C1 segment of cervical spinal cord (tissue), 14 donors: ENCODE results near the gene ADGRG1.
"Not testable (repeated sequence)": the region's sequence is repeated elsewhere in the genome, so short reads cannot be mapped to it uniquely, and the experiment has no call there.

ENCODE experiments used
- DNase-seq, 14 donors: peaks; one replicate each; lab custom pipeline; 2025; lab: John Stamatoyannopoulos, UW

ADGRG1 gene

DNA sequence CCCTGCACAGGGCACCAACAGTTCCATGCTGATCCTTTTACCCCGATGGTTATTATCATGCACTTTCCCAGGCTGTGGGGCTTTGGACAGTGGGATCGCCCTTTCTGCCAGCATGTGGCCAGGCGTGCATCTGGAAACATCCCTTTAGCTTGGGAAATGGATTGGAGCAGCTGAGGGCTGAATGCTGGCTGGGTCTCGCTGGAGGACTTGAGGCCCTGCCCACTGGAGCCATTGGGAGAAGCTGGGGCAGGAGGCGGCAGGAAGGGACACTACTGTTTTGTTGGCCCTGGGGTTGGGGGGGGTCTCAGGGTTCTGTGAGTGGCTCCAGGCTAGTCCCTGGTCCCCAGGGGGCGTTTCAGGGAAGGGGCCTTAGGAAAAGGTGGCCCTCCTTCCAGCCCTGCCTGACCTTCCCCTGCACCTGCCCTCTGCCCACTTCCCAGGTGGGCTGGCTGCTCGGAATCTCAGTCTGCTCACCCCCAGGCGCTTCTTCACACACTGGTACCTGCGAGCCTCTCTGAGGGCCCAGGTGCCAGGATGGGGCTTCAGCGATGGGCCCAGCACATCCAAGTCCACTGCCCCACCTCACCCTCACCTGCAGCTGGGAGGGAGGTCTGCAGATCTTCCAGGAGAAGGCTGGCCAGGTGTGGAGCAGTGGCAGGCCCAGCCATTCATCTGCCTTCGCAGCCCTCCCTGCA is 38.1 kb downstream of the ADGRG1 start:
- DNase-seq: no peak

DNA sequence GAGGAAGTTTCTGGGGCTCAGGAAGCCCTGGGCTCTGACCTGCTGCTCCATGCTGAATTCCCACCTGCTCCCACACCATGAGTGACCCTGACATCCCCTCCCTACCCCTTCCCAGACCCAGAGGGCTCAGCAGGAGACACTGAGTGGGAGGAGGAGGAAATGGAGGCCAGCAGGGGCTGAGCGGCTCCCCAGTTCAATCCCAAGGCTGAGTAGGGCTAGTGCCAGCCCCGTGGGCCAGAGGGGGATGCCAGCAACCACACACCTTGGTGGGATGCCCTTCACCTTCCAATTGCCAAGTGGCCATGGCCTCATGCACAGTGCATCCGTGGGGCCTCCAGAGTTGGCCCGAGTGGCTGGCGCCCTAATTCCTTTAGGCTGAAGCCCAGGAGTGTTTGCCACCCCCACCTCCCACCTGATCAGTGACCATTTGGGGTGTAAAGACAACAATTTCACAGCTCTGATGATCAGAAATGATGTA is 38.7 kb downstream of the ADGRG1 start:
- DNase-seq: no peak

DNA sequence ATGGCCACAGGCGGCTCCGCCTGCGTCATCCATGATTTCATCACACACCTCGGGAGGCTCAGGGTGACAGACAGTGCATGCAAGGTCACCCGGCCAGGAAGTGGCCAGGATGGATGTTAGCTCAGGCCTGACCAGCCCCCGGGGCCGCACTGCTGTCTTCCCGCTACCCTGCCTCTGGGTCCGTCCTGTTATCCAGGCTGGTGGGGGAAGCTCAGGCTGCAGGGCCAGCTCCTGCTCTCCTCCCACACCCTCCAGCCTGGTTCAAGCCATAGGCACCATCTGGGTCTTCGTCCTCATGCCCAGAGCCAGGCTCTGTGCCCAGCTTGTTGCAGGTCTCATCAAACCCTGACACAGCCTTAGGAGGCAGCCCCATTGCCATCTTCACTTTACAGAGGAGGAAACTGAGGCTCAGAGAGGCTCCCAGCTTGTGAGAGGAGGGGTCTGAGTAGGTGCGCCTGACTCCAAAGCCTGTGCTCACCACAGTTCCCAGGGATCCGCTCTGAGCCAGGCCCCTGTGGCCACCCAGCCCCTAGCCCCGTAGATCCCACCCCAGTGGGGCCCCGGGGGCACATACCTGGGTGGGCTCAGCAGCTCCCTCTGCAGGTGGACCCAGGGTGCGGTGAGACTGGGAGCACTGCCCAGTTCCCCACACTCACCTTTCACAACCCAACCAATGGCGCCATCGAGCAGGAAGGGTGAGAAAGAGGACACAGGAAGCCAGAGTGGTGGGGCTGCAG is 39.3 kb downstream of the ADGRG1 start:
- DNase-seq: peak in 1 of 14 donors; percentile 42

DNA sequence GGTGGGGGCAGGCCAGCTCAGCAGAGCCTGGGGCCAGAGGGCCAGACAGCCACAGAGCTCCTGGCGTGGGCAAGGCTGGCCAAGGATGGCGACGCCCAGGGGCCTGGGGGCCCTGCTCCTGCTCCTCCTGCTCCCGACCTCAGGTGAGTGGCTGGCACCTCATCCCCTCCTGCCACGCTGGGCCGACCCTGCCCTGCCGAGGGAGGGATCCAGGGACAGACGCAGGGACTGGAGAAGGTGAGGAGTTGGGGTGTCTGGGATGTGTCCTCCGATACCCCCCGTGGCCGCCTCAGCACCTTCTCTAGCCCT is 39.8 kb downstream of the ADGRG1 start, which contains the start of gene ADGRG3:
ADGRG3 (plus strand) TSS at position 44 of the 309 bp plus-strand sequence; CDS start at position 86, 42 bp downstream.
- DNase-seq: no peak

DNA sequence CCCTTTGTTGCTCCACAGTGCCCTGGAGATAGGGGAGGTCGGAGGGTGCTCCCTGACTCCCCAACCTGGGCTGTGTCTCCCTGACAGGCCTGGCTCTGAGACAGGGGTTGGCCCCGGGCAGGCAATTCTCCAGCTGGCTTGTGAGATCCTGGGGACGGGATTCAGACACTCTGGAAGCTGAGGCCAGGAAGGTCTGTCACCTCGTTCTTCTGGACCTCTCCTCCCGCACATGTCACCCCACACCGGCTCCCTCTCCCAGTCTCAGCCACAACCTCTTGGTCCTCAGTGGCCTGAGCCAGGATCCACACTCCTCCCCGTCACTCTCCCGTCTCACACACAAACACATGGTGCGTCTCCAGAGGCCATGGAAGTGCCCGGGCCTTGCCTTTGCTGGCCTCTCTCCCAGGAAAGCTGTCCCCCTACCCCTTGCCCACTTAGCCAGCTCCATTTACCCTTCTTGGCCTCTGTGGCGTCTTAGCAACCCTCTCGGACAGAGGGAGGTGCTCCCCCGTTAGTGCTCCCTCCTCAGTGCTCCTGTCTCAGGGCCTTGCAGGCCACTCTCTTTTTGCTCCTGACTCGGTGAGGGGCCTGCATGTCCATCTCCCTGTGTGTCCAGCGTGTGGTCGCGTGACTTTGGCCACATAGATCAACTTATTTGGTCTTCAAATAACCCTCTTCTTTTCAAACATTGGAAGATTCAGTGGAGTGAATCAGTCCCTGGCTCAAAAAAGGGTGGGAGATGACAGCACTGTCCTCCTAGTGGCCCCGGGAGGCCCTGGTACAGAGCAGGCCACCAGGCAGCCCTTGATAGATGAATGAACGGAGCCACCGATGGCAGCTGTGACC is 40.4 kb downstream of the ADGRG1 start:
- DNase-seq: no peak

DNA sequence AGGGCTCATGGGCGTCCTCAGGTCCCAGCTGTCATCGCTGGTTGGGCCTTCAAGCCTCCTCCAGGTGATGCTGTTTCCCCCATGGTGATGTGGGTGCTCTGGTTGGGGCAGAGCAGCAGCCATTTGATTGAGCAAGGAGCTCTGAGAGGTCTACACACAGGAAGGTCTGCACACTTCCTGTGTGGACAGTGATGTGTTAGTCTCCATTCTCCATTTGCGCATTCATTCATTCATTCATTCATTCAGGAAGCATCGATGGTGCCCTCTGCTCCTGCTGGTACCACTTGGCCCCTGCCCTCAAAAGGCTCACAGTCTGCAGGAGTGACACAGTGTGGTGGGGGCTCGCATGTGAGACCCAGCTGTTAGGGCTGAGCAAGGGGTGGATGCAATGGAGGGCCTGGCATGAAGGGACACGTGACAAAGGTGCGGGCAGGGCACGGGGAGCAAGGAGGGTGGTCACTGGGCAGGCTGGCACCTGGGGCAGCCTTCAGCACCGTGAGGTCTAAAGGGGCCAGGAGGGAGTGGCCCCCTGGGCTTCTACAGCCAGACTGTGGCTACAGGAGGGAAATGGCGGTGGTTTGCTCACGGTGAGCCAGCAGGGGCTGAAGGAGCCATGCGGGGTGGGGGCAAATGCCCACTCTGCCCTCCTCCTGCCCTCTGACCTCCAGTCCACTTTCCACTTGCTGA is 41.2 kb downstream of the ADGRG1 start:
- DNase-seq: no peak

DNA sequence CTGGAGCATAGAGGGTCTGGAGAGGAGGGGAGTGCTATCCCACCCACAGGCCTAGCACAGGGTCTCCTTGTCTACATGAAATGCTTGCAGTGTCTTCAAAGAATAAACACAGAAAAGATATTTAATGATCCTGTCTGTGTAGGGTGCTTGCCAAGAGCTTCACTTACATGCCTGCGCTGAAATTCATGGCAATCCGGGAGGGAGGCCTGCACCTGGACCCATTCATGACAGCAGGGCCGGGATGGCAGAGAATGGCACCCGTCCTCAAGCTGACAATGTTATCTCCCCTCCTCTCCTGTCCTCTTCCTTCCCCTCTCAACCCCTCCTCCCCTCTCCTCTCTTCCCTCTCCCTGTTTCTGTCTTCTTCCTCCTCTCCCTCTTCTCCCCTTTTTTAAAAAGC is 41.8 kb downstream of the ADGRG1 start:
- DNase-seq: no peak

DNA sequence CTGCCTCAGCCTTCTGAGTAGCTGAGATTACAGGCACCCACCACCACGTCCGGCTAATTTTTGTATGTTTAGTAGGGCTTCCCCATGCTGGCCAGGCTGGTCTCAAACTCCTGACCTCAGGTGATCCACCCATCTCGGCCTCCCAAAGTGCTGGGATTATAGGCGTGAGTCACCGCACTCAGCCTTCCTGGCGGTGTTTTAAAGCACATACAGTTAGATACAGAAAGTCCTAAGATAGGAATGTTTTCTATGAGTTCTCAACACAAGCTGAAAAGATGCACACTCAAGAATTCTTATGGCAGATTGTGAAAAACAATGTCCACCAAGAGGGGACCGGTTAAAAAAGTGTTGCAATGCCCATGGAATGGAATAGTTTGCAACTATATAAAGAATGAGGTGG is 43.0 kb downstream of the ADGRG1 start:
- not testable (repeated sequence) for DNase-seq

DNA sequence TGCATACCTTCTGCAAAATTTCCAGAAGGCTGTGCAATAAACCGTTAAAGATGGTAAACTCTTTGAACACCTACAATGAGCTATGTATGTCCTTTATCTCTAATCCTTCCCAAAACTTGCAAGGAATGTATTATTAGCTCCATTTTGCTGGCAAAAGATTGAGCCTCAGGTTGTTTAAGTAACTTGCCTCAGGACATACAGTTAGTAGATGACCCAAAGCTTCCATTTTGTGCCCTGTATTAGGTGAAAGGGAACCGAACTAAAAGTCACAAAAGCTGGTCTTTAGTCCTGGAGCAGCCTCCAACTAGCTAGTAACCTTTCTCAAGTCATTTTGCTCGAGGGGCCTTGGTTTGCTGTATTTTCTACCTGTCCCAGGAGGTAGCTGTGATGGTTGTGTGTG is 44.0 kb downstream of the ADGRG1 start:
- no peak for DNase-seq

DNA sequence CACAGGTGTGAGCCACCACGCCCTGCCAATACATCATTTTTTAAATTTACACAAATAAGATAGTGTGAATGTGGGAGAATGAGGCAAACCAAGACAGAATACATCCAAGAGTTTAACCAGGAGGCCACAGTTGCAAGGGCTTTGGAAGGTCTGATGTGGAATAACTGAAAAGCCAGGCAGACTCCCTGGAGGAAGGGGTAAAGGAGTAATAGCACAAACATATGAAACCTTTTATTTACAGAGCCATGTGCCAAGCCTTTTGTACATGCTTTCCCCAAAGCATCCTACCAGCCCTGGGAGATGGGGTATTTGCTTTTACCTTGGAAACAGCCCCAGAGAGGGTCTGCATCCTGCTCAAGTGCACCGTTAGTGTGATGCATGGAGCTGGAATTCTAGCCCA is 44.4 kb downstream of the ADGRG1 start:
- no peak for DNase-seq

DNA sequence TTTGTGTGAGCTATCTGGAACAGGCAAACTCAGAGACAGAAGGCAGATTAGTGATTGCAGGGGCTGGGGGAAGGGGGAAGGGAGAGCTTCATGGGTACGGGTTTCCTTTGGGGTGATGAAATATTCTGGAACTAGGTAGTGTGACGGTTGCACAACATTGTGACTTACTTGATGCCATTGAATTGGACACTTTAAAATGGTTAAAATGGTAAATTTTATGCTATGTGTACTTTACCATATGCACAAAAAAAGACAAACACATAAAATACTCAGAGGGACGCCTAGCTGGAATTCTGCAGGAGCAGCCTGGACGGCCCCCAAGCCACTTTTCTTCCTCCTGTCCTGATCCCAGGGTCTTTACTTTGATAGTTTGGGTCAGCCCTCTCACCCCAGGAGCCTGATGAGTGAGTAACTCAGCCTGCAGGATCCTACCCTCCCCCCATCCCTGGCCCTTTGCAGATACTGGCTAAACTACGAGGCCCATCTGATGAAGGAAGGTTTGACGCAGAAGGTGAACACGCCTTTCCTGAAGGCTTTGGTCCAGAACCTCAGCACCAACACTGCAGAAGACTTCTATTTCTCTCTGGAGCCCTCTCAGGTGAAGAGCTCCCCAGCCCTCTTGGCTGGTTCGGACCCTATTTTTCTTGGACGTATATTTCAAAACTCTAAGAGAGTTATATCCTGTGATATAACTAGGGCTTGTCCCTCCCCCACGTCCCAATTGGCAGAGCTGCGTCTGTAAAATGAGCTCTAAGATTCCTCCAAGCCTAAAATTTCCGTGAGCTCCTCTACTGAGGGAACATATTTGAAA is 47.5 kb downstream of the ADGRG1 start:
- no peak for DNase-seq

DNA sequence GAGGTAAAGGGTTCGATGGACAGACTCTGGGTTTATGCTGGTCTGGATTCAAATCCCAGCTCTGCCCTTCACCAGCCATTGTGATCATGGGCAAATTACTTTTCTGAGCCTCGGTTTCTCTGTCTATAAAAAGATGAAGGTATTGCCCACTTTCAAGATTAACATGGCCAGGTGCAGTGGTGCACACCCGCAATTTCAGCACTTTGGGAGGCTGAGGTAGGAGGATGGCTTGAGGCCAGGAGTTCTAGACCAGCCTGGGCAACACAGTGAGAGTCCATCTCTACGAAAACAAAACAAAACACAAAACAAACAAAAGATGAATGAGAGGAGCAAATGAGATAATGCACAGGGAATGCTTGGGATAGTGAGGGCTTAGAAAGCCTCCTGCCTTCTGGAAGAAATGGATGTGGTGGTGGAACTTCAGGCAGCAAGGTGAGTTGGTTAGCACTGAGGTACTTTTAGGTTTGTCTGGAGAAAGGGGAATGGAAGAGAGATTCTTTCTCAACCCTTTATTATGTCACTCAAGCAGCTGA is 48.2 kb downstream of the ADGRG1 start:
- DNase-seq: no peak

DNA sequence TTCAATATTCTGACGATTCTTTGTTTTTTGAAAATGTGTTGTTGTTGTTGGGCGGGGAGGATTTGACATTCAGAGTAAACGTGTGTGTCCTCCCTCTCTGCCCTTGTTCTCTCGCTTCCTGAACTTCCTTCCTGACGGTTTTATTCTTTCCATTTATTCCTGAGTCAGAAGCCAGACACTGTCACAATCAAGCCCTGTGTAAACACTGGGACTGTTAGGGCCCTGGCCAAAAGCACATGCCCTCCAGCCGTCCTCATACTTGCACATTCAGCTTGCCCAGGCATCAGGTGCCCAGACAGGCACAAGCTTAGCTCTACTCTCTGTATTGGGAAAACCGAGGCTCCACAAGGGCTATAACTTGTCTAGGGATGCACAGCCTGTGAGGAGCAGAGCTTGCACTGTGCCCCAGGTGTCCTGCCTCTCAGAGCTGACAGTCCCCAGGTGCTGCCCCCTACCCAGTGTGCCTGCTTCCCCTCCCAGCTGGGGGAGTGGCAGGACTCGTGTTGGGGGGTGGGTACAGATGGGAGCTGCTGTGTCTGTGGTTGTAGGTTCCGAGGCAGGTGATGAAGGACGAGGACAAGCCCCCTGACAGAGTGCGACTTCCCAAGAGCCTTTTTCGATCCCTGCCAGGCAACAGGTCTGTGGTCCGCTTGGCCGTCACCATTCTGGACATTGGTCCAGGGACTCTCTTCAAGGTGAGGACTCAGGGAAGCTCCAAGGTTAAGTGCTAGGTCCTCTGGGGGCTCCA is 49.4 kb downstream of the ADGRG1 start:
- DNase-seq: no peak

DNA sequence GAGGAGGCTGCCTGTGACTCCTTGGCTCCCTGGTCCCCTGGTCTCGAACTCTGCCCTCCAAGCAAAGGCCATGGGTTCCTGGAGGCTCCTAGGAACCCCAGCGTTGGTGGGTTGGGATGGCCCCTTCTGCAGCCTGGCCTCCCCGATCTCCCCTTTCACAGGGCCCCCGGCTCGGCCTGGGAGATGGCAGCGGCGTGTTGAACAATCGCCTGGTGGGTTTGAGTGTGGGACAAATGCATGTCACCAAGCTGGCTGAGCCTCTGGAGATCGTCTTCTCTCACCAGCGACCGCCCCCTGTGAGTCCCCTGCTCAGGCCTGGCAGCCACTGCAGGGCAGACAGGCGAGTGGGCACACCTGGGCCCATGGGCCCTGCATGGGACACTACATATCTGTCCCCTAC is 50.6 kb downstream of the ADGRG1 start:
- no peak for DNase-seq

DNA sequence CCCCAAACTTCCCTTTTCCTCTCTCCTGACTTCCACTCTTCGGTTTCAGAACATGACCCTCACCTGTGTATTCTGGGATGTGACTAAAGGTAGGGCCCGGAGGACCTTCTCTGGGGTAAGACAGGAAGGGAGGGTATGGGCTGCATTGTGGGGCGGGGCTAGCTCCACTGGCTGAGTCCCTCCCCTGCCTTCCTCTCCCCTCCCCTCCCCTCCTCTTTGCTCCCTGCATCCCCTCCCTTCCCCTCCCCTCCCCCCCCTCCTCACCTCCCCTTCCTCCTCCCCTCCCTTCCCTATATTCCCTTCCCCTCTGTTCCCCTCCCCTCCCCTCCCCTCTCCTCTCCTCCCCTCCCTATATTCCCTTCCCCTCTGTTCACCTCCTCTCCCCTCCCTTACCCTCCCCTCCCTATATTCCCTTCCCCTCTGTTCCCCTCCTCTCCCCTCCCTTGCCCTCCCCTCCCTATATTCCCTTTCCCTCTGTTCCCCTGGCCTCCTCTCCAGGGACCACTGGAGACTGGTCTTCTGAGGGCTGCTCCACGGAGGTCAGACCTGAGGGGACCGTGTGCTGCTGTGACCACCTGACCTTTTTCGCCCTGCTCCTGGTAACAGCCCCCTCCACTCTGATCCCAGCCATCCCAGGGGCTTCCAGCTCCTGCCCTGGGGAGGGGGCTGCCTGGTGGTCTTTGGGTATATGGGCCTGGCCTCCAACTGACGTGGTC is 51.5 kb downstream of the ADGRG1 start:
- DNase-seq: no peak

DNA sequence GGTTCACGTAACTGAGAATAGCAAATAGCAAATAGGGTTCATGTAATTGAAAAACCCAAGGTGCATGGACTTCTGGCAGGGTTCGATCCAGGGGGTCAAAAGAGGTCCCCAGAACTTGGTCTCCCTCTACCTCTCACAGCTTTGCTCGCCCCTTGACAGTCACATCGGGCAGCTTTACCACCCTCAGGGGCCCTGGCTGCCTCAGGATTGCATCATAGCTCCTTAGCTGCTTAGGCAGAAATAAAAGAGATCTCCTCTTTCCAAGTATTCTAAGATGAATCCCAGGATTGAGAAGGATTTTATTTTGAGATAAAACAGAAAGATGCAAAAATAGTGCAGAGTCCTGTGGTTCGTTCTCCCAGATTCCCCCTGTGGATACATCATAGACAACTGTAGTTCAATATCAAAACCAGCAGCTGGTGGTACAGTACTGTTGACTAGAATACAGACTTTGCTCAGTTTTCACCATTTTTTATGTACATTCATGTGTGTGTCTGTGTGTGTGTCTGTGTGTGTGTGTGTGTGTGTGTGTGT is 52.5 kb downstream of the ADGRG1 start:
- DNase-seq: no peak

DNA sequence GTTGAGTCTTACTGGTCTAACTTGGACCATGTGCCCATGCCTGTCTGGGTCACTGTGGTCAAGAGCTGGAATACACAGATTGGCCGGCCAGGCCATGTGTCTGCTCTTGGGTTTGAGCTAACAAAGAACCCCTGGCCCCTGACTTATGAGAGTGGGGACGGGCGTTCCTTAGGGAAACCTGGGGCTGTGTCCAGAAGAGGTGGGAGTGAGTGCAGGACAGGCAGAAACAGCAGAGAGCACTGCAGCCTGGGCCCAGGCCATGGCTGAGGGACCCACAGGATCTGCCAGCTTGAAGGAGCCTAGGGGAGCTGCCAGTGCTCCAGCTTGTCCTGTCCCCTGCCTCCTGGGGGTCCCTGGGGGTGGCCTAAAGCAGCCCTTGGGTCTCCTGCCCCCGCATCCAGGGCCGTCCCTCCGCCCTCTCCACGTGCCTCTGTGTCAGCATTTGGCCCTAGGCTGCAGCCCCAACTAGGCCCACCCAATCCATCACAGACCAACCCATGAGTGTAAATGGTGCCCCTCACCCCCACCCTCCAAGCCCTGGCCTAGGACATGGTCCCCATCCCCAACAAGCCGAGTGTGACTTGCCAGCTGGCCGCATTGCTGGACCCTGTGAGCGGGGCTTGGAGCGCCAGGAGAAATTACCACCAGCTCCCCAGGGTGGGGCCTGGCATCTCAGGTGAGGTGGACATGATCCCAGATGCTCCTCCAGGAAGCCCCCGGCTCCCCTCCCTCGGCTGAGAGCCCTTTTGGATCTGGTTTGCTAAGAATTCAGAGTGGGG is 53.7 kb downstream of the ADGRG1 start:
- DNase-seq: no peak
